SK-N-MC (cell line): Measurements from ENCODE around the gene HID1.

Experiments
- EZH2 ChIP-seq: fragments of 200-600 bp; sonication (generic); IDR thresholded peaks from one replicate; pipeline ENCODE4 v1.6.1; 2017; ENCODE audit warnings: antibody characterized with exemption
- POLR2AphosphoS5 ChIP-seq: IDR thresholded peaks from 2 replicates; pipeline ENCODE4 v1.6.1; 2012; ENCODE audit warnings: mild to moderate bottlenecking, low read depth, low read length, borderline replicate concordance

- TF ChIP-seq POLR2AphosphoS5: no peak
- TF ChIP-seq EZH2: no peak
Measured at GRCh38 chr17:75010683-75011400, 38.3 kb upstream of the HID1 start.
